B cell (primary cell): ENCODE data around the gene BTLA.

Source experiments
- CTCF ChIP-seq: fragments of 200-600 bp; IDR thresholded peaks from one replicate; pipeline ENCODE4 v1.8.0; 2022; ENCODE audit warnings: antibody characterized with exemption, mild to moderate bottlenecking
- EZH2 ChIP-seq: IDR thresholded peaks from 2 replicates; pipeline ENCODE4 v1.6.1; 2012; ENCODE audit warnings: borderline replicate concordance, low read depth, mild to moderate bottlenecking, moderate library complexity, low read length; ENCODE audit not compliant: insufficient read depth, poor library complexity, severe bottlenecking

GRCh38 chr3:112417696-112418318 lies 81.5 kb downstream of the BTLA start:
- TF ChIP-seq CTCF = no peak
- no peak for TF ChIP-seq EZH2
